Stomach (tissue), 9 donors: ENCODE results near the gene HNF1B. TPM values are rescaled to one million over a fixed set of nuclear protein-coding genes. Genes with fewer than 3 reads are reported as not detected.

Experiments used
- DNase-seq, 2 donors: peaks; one replicate each; pipeline versions ENCODE4 v3.0.0 to v3.0.0-alpha.2; 2013 to 2019
- H3K27ac ChIP-seq, 5 donors: fragments of 200-600 bp in 4 of 5; sonication (generic) in 4 of 5; one replicate each; pipeline ENCODE4 v1.5.1; 2013 to 2019; ENCODE audit warnings: mild to moderate bottlenecking in 1 of 5, moderate library complexity in 1 of 5
- H3K27me3 ChIP-seq, 3 donors: fragments of 200-600 bp; sonication (generic); one replicate each; pipeline ENCODE4 v1.5.1; 2017 to 2019; ENCODE audit warnings: mixed run types in 1 of 3
- H3K36me3 ChIP-seq, 4 donors: fragments of 200-600 bp; sonication (generic); 1 replicate in 3 of 4; 2 replicates in 1 of 4; pipeline ENCODE4 v1.5.1; 2016 to 2019
- H3K4me1 ChIP-seq, 4 donors: fragments of 200-600 bp; sonication (generic); one replicate each; pipeline ENCODE4 v1.5.1; 2016 to 2019
- H3K4me3 ChIP-seq, 4 donors: fragments of 200-600 bp; sonication (generic) in 3 of 4; one replicate each; pipeline ENCODE4 v1.5.1; 2016 to 2019; ENCODE audit warnings: mild to moderate bottlenecking in 1 of 4
- H3K9me3 ChIP-seq, 4 donors: fragments of 200-600 bp; sonication (generic); one replicate each; pipeline ENCODE4 v1.5.1; 2016 to 2019
- EP300 ChIP-seq: sonication (generic); formaldehyde crosslinking; IDR thresholded peaks from one replicate; pipeline ENCODE4 v1.6.1; 2017; ENCODE audit warnings: antibody characterized with exemption
- POLR2A ChIP-seq, 4 donors: fragments of 450-650 bp; IDR thresholded peaks; one replicate each; pipeline ENCODE4 v1.6.1; 2016; ENCODE audit warnings: antibody characterized with exemption in 4 of 4, control low read depth in 2 of 4, mild to moderate bottlenecking in 1 of 4, moderate library complexity in 1 of 4
- POLR2AphosphoS5 ChIP-seq, 3 donors: sonication (generic); formaldehyde crosslinking; IDR thresholded peaks; one replicate each; pipeline ENCODE4 v1.6.1; 2016; ENCODE audit warnings: antibody characterized with exemption in 3 of 3
- WGBS, 5 donors: extraction: QIAGEN DNeasy Blood & Tissue Kit in 3 of 5; methylation state at CpG; one replicate each; pipeline versions ENCODE4 v1.1.5 to v1.1.7; 2013 to 2018; 5-methylcytosine and 5-hydroxymethylcytosine counted together
- intact Hi-C: fragments of 100-400 bp; cut with DNase I; formaldehyde crosslinking; loops from one replicate; pipeline ENCODE4 v1.15.1; 2023; ENCODE audit warnings: low total_unique reads
- polyA plus RNA-seq, 3 donors: library from polyadenylated mRNA; stranded (reverse); fragments of 200-250 nt; gene quantifications; one replicate each; pipeline ENCODE4 v1.2.3, GENCODE V29; 2013
- total RNA-seq, 5 donors: library from RNA; depleted of rRNA; stranded (reverse); fragments of >200 nt; gene quantifications; one replicate each; pipeline versions ENCODE4 v1.1.0 to v1.2.3, GENCODE V29; 2014 to 2016
- TF ChIP-seq, protein P1 (sequence below), 7 experiments: fragments of 450-650 bp in 4 of 7; fragments of 200-600 bp in 3 of 7; sonication (generic) in 3 of 7; IDR thresholded peaks; one replicate each; pipeline ENCODE4 v1.5.1; 2016 to 2019; ENCODE audit warnings: antibody characterized with exemption in 7 of 7, control low read depth in 2 of 7, mild to moderate bottlenecking in 1 of 7
- donor health status: healthy with polysubstance abuse.
- donor health status: Bipolar disorder and iron deficiency.
- donor health status: healthy.

Gene HNF1B
- total and polyA plus RNA-seq, 8 donors = 0.58 to 19.2 (median 7.0) TPM

- Histone ChIP-seq H3K36me3 (peaks cover 0 to under 1% (median 0%) of the 10 kb centered on the region in 4 donors), H3K4me1 (peaks cover 34 to 57% (median 39%) of the 10 kb centered on the region in 4 donors), H3K27me3 (peaks cover 17 to 100% (median 59%) of the 10 kb centered on the region in 3 donors), H3K27ac (peak overlapping the region; percentile 87 to 93 (median 89)), H3K4me3 (peak overlapping the region; percentile 45 to 54 (median 48)), H3K9me3 (no peaks in the 10 kb centered on the region)
- 4 to 10% (median 7%) methylated on average over 22 of the region's 22 CpGs for WGBS, 5 donors
- intact Hi-C loops = no loop called here
- TF ChIP-seq, protein P1, sequence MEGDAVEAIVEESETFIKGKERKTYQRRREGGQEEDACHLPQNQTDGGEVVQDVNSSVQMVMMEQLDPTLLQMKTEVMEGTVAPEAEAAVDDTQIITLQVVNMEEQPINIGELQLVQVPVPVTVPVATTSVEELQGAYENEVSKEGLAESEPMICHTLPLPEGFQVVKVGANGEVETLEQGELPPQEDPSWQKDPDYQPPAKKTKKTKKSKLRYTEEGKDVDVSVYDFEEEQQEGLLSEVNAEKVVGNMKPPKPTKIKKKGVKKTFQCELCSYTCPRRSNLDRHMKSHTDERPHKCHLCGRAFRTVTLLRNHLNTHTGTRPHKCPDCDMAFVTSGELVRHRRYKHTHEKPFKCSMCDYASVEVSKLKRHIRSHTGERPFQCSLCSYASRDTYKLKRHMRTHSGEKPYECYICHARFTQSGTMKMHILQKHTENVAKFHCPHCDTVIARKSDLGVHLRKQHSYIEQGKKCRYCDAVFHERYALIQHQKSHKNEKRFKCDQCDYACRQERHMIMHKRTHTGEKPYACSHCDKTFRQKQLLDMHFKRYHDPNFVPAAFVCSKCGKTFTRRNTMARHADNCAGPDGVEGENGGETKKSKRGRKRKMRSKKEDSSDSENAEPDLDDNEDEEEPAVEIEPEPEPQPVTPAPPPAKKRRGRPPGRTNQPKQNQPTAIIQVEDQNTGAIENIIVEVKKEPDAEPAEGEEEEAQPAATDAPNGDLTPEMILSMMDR (IDR thresholded peaks at IDR 0.05) = no peak
- DNase-seq = no peak
Measured at GRCh38 chr17:37741341-37742115, 3.3 kb downstream of the HNF1B start.

GRCh38 chr17:37740915-37741314 is 3.9 kb downstream of the HNF1B start:
- peak overlapping the region in 2 of 5 donors; percentile 89 to 93 for H3K27ac ChIP-seq
- H3K27me3 ChIP-seq = peaks cover 17 to 100% (median 55%) of the 10 kb centered on the region in 3 donors

GRCh38 chr17:37737971-37738370 is 6.9 kb downstream of the HNF1B start:
- Histone ChIP-seq H3K4me3 (no peak overlapping the region), H3K27ac (no peak overlapping the region), H3K4me1 (peaks cover 13 to 24% (median 19%) of the 10 kb centered on the region in 4 donors), H3K9me3 (no peaks in the 10 kb centered on the region), H3K36me3 (peaks cover 0 to 12% (median 3%) of the 10 kb centered on the region in 4 donors), H3K27me3 (peaks cover 14 to 86% (median 26%) of the 10 kb centered on the region in 3 donors)
- TF ChIP-seq, protein P1 (IDR thresholded peaks at IDR 0.05) = no peak
- TF ChIP-seq EP300 = no peak
- TF ChIP-seq POLR2AphosphoS5 (IDR thresholded peaks at IDR 0.05) = no peak
- TF ChIP-seq POLR2A (IDR thresholded peaks at IDR 0.05) = no peak
- WGBS, 5 donors = 47 to 75% (median 71%) methylated on average over 2 of the region's 2 CpGs
- DNase-seq = no peak
- intact Hi-C loops = no loop called here

More at GRCh38 chr17:37740915-37741314, 3.9 kb downstream of the HNF1B start:
- no peak for DNase-seq
- Histone ChIP-seq H3K4me1 (peaks cover 34 to 53% (median 38%) of the 10 kb centered on the region in 4 donors), H3K4me3 (no peak overlapping the region), H3K9me3 (no peaks in the 10 kb centered on the region), H3K36me3 (peaks cover 0 to 3% (median 0%) of the 10 kb centered on the region in 4 donors)
- WGBS, 5 donors = 15 to 26% (median 18%) methylated on average over 4 of the region's 4 CpGs
- TF ChIP-seq POLR2A (IDR thresholded peaks at IDR 0.05) = no peak
- TF ChIP-seq EP300 = no peak
- TF ChIP-seq POLR2AphosphoS5 (IDR thresholded peaks at IDR 0.05) = no peak
- TF ChIP-seq, protein P1 (IDR thresholded peaks at IDR 0.05) = no peak
- intact Hi-C loops = no loop called here

DNA sequence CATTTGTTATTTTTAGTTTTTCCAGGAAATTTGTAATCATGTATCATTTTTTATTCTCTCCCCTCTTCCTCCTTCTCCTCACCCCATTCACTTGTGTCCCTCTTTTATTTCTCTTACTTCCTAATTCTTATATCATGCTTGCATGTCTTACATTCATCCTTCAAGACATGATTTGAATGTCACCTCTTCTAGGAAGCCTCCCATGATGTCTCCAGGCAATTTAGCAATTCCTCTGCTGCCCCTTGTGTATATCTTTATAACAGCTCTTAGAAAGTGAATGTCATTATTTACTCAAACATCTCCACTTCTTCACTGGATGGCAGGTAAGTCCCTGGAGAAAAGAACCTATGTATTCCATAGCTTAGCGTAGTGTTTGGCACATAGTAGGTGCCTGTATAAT is 7.8 kb downstream of the HNF1B start:
- Histone ChIP-seq H3K27ac (no peak overlapping the region), H3K27me3 (peaks cover 14 to 77% (median 17%) of the 10 kb centered on the region in 3 donors), H3K9me3 (no peaks in the 10 kb centered on the region), H3K36me3 (peaks cover 0 to 21% (median 6%) of the 10 kb centered on the region in 4 donors), H3K4me3 (no peak overlapping the region), H3K4me1 (peaks cover 4 to 15% (median 10%) of the 10 kb centered on the region in 4 donors)
- 81 to 100% (median 93%) methylated on average over 1 of the region's 1 CpG for WGBS, 5 donors
- intact Hi-C loops = no loop called here
- TF ChIP-seq EP300 = no peak
- TF ChIP-seq, protein P1 (IDR thresholded peaks at IDR 0.05) = no peak
- no peak for TF ChIP-seq POLR2AphosphoS5 (IDR thresholded peaks at IDR 0.05)
- TF ChIP-seq POLR2A (IDR thresholded peaks at IDR 0.05) = no peak
- no peak for DNase-seq
